Effector memory CD4-positive, alpha-beta T cell (primary cell): ENCODE measurements around the gene COMT.

Experiments used
- DNase-seq, 3 donors: peaks; one replicate each; pipeline ENCODE4 v3.0.0-alpha.2; 2020
- H3K27ac ChIP-seq: 2 replicates; pipeline ENCODE4 v1.7.0; 2013; ENCODE audit warnings: mild to moderate bottlenecking, low read length, moderate library complexity; ENCODE audit not compliant: insufficient read depth, poor library complexity, severe bottlenecking
- H3K27me3 ChIP-seq: replicated peaks from 2 replicates; pipeline ENCODE4 v1.7.0; 2013; ENCODE audit warnings: mild to moderate bottlenecking, low read length; ENCODE audit not compliant: insufficient read depth, control insufficient read depth, poor library complexity, severe bottlenecking
- H3K36me3 ChIP-seq: 2 replicates; pipeline ENCODE4 v1.7.0; 2013; ENCODE audit warnings: mild to moderate bottlenecking, low read length, moderate library complexity; ENCODE audit not compliant: control insufficient read depth, insufficient read depth
- H3K4me1 ChIP-seq: 2 replicates; pipeline ENCODE4 v1.7.0; 2013; ENCODE audit warnings: low read length, mild to moderate bottlenecking; ENCODE audit not compliant: control insufficient read depth, insufficient read depth, poor library complexity, severe bottlenecking
- H3K4me3 ChIP-seq: 2 replicates; pipeline ENCODE4 v1.7.0; 2013; ENCODE audit warnings: low read length, low read depth, mild to moderate bottlenecking; ENCODE audit not compliant: insufficient read depth, poor library complexity, severe bottlenecking
- H3K9me3 ChIP-seq: 2 replicates; pipeline ENCODE4 v1.7.0; 2013; ENCODE audit warnings: mild to moderate bottlenecking, low read length, moderate library complexity; ENCODE audit not compliant: control insufficient read depth

The COMT gene

GRCh38 chr22:19990188-19990587 lies 48.6 kb downstream of the COMT start:
- Histone ChIP-seq H3K36me3 (no peaks in the 10 kb centered on the region), H3K4me3 (no peak overlapping the region), H3K27me3 (no peaks in the 10 kb centered on the region), H3K4me1 (peaks cover 8% of the 10 kb centered on the region), H3K9me3 (no peaks in the 10 kb centered on the region), H3K27ac (no peak overlapping the region)
- DNase-seq = no peak

- no peak overlapping the region for H3K27ac ChIP-seq
- peaks cover 8% of the 10 kb centered on the region for H3K4me1 ChIP-seq
- H3K36me3 ChIP-seq = no peaks in the 10 kb centered on the region
- no peak overlapping the region for H3K4me3 ChIP-seq
- H3K9me3 ChIP-seq = no peaks in the 10 kb centered on the region
- no peak for DNase-seq
- no peaks in the 10 kb centered on the region for H3K27me3 ChIP-seq
Measured at GRCh38 chr22:19990609-19991394, 49.2 kb downstream of the COMT start.

GRCh38 chr22:19991395-19991644 lies 49.7 kb downstream of the COMT start:
- no peak for DNase-seq

GRCh38 chr22:19991645-19992451 lies 50.3 kb downstream of the COMT start:
- Histone ChIP-seq H3K4me1 (peaks cover under 1% of the 10 kb centered on the region), H3K27ac (no peak overlapping the region), H3K27me3 (no peaks in the 10 kb centered on the region), H3K9me3 (no peaks in the 10 kb centered on the region), H3K36me3 (no peaks in the 10 kb centered on the region), H3K4me3 (no peak overlapping the region)
- no peak for DNase-seq

More at GRCh38 chr22:19991395-19991644, 49.7 kb downstream of the COMT start:
- no peaks in the 10 kb centered on the region for H3K9me3 ChIP-seq
- H3K4me3 ChIP-seq = no peak overlapping the region
- H3K27me3 ChIP-seq = no peaks in the 10 kb centered on the region
- H3K4me1 ChIP-seq = peaks cover 5% of the 10 kb centered on the region
- H3K36me3 ChIP-seq = no peaks in the 10 kb centered on the region
- H3K27ac ChIP-seq = no peak overlapping the region

GRCh38 chr22:19992481-19992911 lies 50.9 kb downstream of the COMT start:
- no peaks in the 10 kb centered on the region for H3K4me1 ChIP-seq
- H3K27ac ChIP-seq = no peak overlapping the region
- DNase-seq = no peak
- no peaks in the 10 kb centered on the region for H3K27me3 ChIP-seq
- H3K36me3 ChIP-seq = no peaks in the 10 kb centered on the region
- no peaks in the 10 kb centered on the region for H3K9me3 ChIP-seq
- no peak overlapping the region for H3K4me3 ChIP-seq

GRCh38 chr22:19992921-19993355 lies 51.4 kb downstream of the COMT start:
- H3K27ac ChIP-seq = no peak overlapping the region
- H3K4me1 ChIP-seq = no peaks in the 10 kb centered on the region
- no peaks in the 10 kb centered on the region for H3K36me3 ChIP-seq
- no peak for DNase-seq
- H3K4me3 ChIP-seq = no peak overlapping the region
- no peaks in the 10 kb centered on the region for H3K27me3 ChIP-seq
- H3K9me3 ChIP-seq = no peaks in the 10 kb centered on the region

- no peaks in the 10 kb centered on the region for H3K4me1 ChIP-seq
- H3K27me3 ChIP-seq = no peaks in the 10 kb centered on the region
- no peaks in the 10 kb centered on the region for H3K36me3 ChIP-seq
- H3K27ac ChIP-seq = no peak overlapping the region
- no peaks in the 10 kb centered on the region for H3K9me3 ChIP-seq
- DNase-seq = no peak
- H3K4me3 ChIP-seq = no peak overlapping the region
Measured at GRCh38 chr22:19993926-19994325, 52.4 kb downstream of the COMT start.

GRCh38 chr22:19994851-19995610 lies 53.5 kb downstream of the COMT start:
- H3K4me3 ChIP-seq = no peak overlapping the region
- H3K4me1 ChIP-seq = no peaks in the 10 kb centered on the region
- no peak for DNase-seq
- H3K27ac ChIP-seq = no peak overlapping the region
- H3K9me3 ChIP-seq = no peaks in the 10 kb centered on the region
- H3K27me3 ChIP-seq = no peaks in the 10 kb centered on the region
- no peaks in the 10 kb centered on the region for H3K36me3 ChIP-seq

GRCh38 chr22:19995611-19996339 lies 54.2 kb downstream of the COMT start:
- no peaks in the 10 kb centered on the region for H3K9me3 ChIP-seq
- DNase-seq = no peak
- H3K27me3 ChIP-seq = no peaks in the 10 kb centered on the region
- H3K4me1 ChIP-seq = no peaks in the 10 kb centered on the region
- H3K4me3 ChIP-seq = no peak overlapping the region
- H3K36me3 ChIP-seq = no peaks in the 10 kb centered on the region
- no peak overlapping the region for H3K27ac ChIP-seq
